GM19025 (cell line): ENCODE measurements around the gene CDH18.

ENCODE experiments used
- ATAC-seq: cut with Tn5 transposase; IDR thresholded peaks from one replicate; pipeline ENCODE4 v1.9.1; 2021; ENCODE audit warnings: mild to moderate bottlenecking, low read depth, moderate library complexity; ENCODE audit not compliant: unreplicated experiment

The CDH18 gene

DNA sequence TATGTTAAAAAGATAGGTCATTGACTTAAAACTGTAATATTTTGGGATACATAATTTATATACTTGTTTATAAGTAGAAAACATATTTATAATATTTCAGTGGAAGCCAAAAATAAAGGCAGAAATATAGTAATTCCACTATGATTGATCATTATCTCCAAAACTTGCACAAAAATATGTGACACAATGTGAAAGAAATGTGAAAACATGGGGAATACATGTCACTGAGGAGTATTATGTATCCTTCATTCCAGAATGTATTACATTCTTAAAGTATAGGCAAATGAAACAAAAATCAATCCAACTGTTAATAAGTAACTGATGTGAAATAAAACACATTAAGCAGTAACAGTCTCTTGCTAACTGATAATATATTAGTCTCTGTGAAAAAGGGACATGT lies 236.7 kb downstream of the CDH18 start:
- ATAC-seq = no peak

DNA sequence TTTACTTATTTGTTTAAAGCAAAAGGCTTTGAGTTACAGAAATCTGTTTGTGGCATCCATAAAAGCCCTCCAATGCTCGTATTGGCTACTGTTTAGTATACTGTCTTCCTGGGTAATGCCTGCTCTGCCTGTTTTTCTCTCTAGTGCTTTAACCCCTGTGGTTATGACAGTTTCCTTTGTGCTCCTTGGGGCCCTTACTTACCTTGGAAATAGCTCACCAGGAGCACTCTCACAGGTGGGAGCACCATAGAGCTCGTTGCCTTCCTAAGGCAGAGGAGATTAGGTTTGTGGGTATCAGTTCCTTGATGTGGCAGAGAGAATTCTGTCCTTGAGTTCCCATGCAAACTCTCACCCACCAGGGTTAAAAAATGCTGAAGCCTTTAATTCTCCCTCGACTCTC lies 242.8 kb downstream of the CDH18 start:
- no peak for ATAC-seq

DNA sequence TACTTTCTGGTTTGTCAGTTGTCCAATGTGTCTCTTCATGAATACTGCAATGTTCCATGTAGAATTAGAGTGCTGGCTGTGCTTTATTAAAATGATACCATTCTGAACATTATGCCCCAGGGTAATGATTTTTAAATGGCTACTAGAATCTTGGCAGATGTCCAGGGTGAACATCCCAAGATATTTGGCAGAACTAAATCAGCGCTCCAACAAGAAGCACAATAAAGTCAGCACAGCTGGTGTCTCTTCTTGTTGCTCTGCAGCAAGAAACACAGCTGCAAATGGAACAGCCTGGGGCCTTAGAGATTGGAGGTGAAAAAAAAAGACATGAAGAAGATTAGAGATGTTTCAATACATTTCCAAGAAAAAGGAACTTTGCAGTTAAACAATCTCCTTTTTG lies 248.3 kb downstream of the CDH18 start:
- ATAC-seq = no peak

- no peak for ATAC-seq
Measured at GRCh38 chr5:19734776-19735175, 253.2 kb downstream of the CDH18 start.

DNA sequence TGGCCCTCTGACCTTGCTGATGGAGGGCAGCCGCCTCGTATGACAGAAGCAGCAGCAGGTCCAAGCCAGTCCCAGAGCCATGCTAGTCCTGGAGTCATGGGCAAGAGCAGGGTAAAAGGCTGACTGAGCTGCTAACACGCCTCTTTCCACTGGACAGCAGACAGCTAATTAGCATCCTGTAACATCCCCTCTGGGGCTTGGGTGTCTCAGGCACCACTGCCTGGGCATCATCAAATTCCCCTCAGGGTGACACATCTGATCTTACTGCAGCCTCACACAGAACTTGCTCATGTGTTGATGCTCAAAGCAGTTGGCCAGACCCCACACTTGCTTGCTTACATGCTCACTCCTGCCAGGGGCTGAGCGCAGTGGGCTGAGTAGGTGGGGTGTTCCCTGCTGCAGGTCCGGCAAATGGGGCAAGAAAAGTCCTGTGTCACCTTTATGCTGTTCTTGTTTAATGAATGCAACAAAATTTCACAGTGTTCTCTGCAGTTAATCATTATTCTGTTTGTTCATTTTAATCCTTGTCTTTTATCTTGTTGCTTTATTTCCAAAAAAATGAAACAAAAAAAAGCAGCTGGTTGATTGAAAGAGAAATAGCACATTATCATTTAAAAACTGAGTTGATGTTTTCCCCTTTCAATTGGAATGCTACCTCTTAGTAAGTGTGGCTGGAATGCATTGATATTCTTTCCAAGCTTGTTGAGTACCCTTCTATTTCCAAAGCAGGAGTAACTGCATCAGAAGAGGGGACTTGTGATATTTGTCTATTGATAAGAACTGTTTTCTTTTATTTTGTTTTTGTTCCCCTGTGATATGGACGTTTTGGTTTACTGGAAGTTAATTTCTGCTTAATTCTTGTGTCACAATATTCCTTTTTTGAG lies 254.1 kb downstream of the CDH18 start:
- ATAC-seq = no peak

GRCh38 chr5:19728571-19728970 lies 259.4 kb downstream of the CDH18 start:
- ATAC-seq = no peak

GRCh38 chr5:19719109-19719508 lies 268.9 kb downstream of the CDH18 start:
- no peak for ATAC-seq

DNA sequence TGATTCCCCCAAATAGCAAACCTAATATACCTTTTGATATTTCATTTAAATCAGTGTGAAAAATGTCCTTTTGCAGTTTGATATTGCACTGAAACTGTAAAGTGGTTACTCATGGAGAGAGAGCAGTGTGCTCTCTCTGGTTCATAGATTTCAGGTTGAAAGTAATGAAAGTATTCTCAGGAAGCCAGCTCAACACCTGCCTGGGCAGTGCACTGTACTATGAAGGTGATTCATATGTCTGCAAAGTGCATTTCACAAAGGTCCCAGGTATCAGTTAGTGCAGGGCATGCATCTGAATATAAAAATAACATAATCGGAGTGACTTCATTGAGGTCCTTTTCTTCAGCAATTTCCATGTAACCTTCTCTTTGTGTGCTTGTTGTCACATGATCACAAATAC lies 274.3 kb downstream of the CDH18 start:
- no peak for ATAC-seq

- ATAC-seq = no peak
Measured at GRCh38 chr5:19709403-19709802, 278.6 kb downstream of the CDH18 start.

DNA sequence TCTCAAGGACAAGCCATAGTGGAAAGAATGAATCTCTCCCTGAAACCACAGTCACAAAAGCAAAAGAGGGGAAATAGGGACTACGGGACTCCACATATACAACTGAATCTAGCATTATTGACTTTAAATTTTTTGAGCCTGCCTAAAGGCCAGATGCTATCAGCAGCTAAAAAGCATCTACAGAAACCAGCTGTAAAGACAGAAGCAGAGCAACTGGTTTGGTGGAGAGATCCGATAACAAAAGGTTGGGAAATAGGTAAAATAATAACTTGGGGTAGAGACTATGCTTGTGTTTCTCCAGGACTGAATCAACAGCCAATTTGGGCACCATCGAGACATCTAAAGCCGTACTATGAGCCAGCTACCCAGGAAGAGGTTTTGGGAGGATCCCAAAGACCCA lies 281.2 kb downstream of the CDH18 start:
- no peak for ATAC-seq

GRCh38 chr5:19701731-19702130 lies 286.3 kb downstream of the CDH18 start:
- no peak for ATAC-seq

DNA sequence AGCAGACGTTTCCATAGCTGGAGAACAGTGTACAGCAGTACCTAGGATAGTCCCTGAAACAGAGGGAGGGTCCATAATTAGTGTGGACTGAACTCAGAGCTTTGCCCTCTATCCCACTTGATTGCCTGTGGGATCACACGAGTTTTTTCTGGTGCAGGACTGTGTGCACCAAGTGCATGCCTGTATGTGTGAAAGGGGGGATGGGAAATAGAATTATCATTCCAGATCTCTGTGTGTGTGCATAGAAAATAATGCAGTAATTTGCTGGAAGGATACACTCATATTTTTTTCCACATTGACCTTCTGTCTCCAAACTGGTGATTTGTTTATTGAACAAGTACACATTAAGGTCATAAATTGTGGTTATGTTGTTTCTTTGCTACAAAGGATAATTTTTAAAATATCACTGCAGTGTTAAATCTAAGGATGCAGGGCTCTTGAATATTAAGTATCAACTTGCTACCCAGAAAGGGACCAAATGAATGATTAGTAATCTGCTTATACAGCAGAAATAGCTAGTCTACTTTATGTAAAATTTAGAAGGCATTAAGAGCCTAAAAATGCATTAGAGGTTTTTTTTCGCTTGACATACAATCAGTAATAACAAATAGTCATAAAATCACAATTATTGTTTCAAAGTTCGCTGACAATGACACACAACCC lies 292.9 kb downstream of the CDH18 start:
- no peak for ATAC-seq

DNA sequence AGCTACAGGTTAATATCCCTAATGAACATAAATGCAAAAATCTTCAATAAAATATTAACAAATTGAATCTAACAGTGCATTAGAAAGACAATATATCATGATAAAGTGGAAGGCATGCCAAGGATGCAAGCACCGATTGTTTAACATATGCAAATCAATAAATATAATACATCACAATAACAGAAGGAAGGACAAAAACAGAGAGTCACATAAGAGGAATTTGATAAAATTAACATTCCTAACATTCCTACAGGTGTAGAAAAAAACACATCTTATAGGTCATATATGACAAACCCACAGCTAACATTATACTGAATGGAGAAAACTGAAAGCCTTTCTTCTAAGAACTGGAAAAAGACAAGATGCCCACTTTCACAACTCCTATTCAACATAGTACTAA lies 297.0 kb downstream of the CDH18 start:
- ATAC-seq = no peak

DNA sequence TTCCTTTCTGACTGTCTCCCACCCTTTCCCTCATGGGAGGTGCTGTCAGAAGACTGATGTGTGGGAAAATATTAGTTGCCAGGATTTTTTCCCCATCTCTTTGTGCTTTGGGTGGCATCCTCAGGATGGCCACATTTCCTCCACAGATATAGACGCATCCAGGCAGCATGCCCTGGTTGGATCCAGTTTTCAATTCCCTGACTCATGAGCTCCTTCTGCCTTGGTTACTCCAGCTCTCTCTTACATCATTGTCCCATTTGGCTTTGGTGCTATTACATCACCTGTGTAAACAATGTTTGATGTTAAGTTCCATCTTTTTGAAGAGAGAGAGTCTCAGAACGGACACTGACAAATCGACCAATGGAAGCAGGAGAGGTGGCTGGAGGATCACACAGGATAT lies 302.5 kb downstream of the CDH18 start:
- no peak for ATAC-seq

DNA sequence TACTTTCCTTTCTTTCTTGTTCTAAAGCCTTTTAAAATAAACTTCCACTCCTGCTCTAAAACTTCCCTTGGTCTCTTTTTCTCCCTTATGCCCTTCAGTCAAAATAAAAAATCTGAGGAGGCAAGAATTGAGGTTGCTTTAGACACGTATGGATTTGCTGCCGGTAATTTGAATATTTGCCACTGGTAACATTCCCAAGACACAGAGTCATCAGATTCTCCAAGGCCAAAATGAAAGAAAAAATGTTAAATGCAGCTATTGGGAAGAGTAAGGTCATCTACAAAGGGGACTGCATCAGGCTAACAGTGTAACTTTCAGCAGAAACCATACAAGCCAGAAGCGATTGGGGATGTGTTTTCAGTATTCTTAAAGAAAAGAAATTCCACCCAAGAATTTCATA lies 311.1 kb downstream of the CDH18 start:
- no peak for ATAC-seq

- no peak for ATAC-seq
Measured at GRCh38 chr5:19660679-19661078, 327.3 kb downstream of the CDH18 start.

GRCh38 chr5:19655627-19656026 lies 332.4 kb downstream of the CDH18 start:
- ATAC-seq = no peak

DNA sequence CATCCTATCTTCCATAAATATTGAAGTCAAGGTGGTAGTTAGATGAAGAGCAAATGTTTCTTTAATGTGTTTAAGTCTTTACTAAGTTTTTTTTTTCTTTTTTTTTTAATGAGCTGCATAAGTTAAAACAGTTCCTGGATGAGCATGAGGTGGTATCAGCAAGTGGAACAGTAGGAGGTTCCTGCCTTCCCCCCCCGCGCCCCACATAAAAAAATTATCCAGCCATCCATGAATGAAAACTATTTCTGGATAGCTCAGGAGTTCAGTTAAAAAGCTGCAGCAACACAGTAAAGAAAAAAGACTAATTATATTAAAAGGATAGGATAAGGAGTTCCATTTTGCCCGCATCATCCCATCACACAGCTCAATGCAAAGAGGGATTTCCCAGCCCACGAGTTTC lies 349.5 kb downstream of the CDH18 start:
- no peak for ATAC-seq

- no peak for ATAC-seq
Measured at GRCh38 chr5:19630876-19631275, 357.1 kb downstream of the CDH18 start.

DNA sequence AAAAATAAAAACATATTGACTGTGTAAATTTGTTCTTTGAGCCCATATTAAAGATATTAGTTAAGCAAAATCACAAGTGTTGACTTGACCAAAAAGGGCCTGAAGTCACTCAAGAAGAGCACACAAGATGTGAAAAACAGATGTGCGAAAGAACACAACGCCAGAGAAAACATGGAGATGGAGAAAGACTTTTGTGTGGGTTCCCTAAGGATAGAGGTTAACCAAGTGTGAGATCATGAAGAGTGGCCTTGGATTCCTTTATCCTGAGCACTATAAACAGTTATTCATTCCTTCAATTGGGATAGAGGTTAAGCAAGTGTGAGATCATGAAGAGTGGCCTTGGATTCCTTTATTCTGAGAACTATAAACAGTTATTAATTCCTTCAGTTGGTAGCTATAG lies 361.8 kb downstream of the CDH18 start:
- no peak for ATAC-seq

DNA sequence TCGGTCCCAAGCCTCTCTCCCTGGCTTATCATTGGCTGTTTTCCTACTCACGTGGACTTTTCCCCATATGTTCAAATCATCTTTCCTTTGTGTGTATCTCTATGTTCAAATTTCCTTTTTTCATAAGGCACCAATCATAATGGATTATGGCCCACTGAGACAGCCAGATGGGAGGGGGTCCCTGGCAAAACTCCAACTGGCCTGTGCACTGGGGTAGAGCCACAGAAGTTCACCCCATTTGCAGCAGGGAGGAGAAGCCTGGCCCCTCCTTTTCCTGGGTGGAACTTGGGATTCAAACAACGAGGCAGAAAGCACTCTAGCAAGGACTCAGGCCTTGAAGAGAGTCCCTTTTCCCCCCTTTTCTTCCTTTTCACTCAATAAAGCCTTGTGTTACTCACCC lies 362.4 kb downstream of the CDH18 start:
- no peak for ATAC-seq

- no peak for ATAC-seq
Measured at GRCh38 chr5:19619571-19619970, 368.4 kb downstream of the CDH18 start.
